Measurements from ENCODE around the gene RASGRP1. TPM values are rescaled to one million over a fixed set of nuclear protein-coding genes. Genes with fewer than 3 reads are reported as not detected.
A peak's percentile ranks its signal among the peaks of the same experiment; 100 is the strongest.

The RASGRP1 gene
- total and polyA plus RNA-seq, 8 donors, result 0.60 to 4.7 (median 1.5) TPM

- Histone ChIP-seq H3K27ac (peak overlapping the region; percentile 87 to 96 (median 90)), H3K4me3 (peak overlapping the region; percentile 73 to 94 (median 76)), H3K4me1 (peaks cover 0 to 12% (median 11%) of the 10 kb centered on the region in 3 donors), H3K9me3 (no peaks in the 10 kb centered on the region), H3K36me3 (no peaks in the 10 kb centered on the region), H3K27me3 (no peaks in the 10 kb centered on the region)
- DNase-seq (no peak), FAIRE-seq (no peak), ATAC-seq (peak; percentile 9 to 48 (median 28))
- TF ChIP-seq CTCF (IDR thresholded peaks at IDR 0.05), result no peak
- intact Hi-C loops (cut with DNase I), result no loop called here
- WGBS, 2 donors, result 0 to 1% methylated on average over 12 of the region's 12 CpGs
Measured at GRCh38 chr15:38454696-38455090, 109.9 kb downstream of the RASGRP1 start.

GRCh38 chr15:38453971-38454695 lies 110.5 kb downstream of the RASGRP1 start, which contains the start of gene FAM98B:
Gene FAM98B, plus strand, starts transcription at chr15:38454127. Its CDS starts 35 bp downstream, at chr15:38454162.
- no peak for FAIRE-seq
- WGBS, 2 donors, result 0% methylated on average over 49 of the region's 49 CpGs
- H3K4me1 ChIP-seq, result peaks cover 0 to 12% (median 11%) of the 10 kb centered on the region in 3 donors

DNA sequence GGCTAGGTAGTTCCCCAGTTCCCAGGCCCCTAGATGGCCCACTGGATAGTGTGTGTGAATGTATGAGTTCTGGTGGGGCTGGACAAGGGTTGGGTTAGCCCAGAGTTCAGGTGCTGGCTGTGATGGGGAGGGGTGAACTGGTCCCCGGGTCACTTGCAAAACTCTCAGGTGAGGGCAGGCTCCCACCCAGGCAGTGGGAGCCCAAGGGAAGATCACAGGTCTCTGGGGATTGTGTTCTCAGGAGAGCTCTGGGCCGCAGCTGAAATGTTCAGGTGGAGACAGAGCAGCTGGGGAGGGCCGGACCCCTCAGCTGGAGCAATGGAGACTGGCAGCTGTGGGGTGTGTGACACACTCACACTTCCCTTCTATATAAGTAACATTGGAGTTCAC lies 123.5 kb downstream of the RASGRP1 start:
- FAIRE-seq (no peak), ATAC-seq (peak in 1 of 4 donors; percentile 8), DNase-seq (no peak)
- intact Hi-C loops (cut with DNase I), result loop anchor here in 2 of 3 donors (10.0 kb wide), 2 partner anchors 244 to 254 kb away; no protein-coding TSS in a partner anchor
- H3K36me3 ChIP-seq, result no peaks in the 10 kb centered on the region
- TF ChIP-seq CTCF (IDR thresholded peaks at IDR 0.05), result no peak
- H3K27ac ChIP-seq, result no peak overlapping the region
- H3K4me3 ChIP-seq, result no peak overlapping the region
- H3K9me3 ChIP-seq, result no peaks in the 10 kb centered on the region
- 69 to 87% methylated on average over 3 of the region's 3 CpGs for WGBS, 2 donors
- no peaks in the 10 kb centered on the region for H3K4me1 ChIP-seq
- H3K27me3 ChIP-seq, result peaks cover 0 to 5% (median 0%) of the 10 kb centered on the region in 4 donors

More at GRCh38 chr15:38453971-38454695, 110.5 kb downstream of the RASGRP1 start, which contains the start of gene FAM98B:
- ATAC-seq (peak; percentile 95 to 98 (median 97)), DNase-seq (peak; percentile 84 to 96 (median 90))
- H3K27me3 ChIP-seq, result no peaks in the 10 kb centered on the region
- H3K27ac ChIP-seq, result peak within 1 kb of the TSS; percentile 87 to 96 (median 90)
- H3K4me3 ChIP-seq, result peak within 1 kb of the TSS; percentile 73 to 94 (median 76)
- no peaks in the 10 kb centered on the region for H3K36me3 ChIP-seq
- TF ChIP-seq CTCF (IDR thresholded peaks at IDR 0.05), result no peak
- no peaks in the 10 kb centered on the region for H3K9me3 ChIP-seq
- intact Hi-C loops (cut with DNase I), result no loop called here

DNA sequence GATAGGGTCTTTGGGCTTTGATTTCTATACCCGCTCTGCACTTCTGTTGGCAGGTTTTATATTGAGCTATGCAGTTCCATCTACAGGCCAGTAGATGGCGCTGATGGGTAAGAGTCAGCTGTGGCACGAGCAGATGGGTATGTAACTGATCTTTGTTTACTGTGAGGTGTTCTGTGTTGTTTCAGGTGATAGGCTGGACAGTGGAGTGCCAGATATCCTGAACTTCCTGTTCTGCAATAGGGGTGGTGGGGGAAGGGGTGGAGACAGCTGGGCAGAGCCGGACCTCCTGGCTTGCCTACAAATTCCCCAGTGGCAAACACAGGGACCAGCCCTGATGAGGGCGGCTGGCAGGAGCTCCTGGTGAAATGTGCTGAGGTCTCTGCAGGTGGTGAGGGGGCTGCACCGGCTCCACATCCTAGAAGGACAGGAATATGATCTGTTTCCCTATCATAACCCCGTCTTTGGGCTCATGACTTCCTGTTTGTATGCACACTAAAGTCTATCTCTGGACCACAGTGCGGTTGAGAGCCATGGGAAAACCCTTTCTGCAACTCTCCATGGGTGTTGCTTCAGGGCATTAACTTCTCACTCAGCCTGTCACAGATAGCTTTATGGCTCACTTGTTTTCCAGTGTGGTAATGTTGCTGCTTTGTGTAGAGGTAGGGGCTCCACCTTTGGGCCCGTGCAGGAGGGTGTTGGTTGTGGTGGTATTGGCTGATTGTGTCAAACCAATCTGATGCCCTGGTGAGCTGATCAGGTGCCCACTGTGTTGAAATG lies 124.1 kb downstream of the RASGRP1 start:
- Histone ChIP-seq H3K4me3 (no peak overlapping the region), H3K36me3 (no peaks in the 10 kb centered on the region), H3K9me3 (no peaks in the 10 kb centered on the region), H3K27me3 (peaks cover 0 to 5% (median 0%) of the 10 kb centered on the region in 4 donors), H3K4me1 (no peaks in the 10 kb centered on the region), H3K27ac (no peak overlapping the region)
- intact Hi-C loops (cut with DNase I), result loop anchor here in 2 of 3 donors (10.0 kb wide), 2 partner anchors 244 to 254 kb away; no protein-coding TSS in a partner anchor
- 22 to 25% methylated on average over 9 of the region's 9 CpGs for WGBS, 2 donors
- peak; percentile 72 to 99 (median 96) for ATAC-seq
- FAIRE-seq, result no peak
- peak in 5 of 6 donors; percentile 43 to 67 (median 56) for DNase-seq
- TF ChIP-seq CTCF (IDR thresholded peaks at IDR 0.05), result peak; percentile 78 to 96 (median 92)

Other genes with a start within 250 kb of the RASGRP1 start
- 10 to 100 TPM in 2 of 6 donors, 1 to 10 TPM in 4; 4.7 to 13.8 (median 7.0) TPM for gene FAM98B, start 110.7 kb downstream of the RASGRP1 start, total RNA-seq
- gene FAM98B, start 110.7 kb downstream of the RASGRP1 start, polyA plus RNA-seq, result 1 to 10 TPM; 3.2 to 6.5 TPM